Neuron (in vitro differentiated cells): ENCODE measurements around the gene ATRN.

ENCODE experiments used
- H2AFZ ChIP-seq: one replicate; pipeline ENCODE4 v1.6.1; 2013; ENCODE audit warnings: low read depth, mild to moderate bottlenecking, inconsistent platforms, low read length, moderate library complexity
- H3K27me3 ChIP-seq: one replicate; pipeline ENCODE4 v1.6.1; 2013; ENCODE audit warnings: low read length; ENCODE audit not compliant: insufficient read depth
- H3K36me3 ChIP-seq: one replicate; pipeline ENCODE4 v1.6.1; 2013; ENCODE audit warnings: low read length; ENCODE audit not compliant: insufficient read depth
- H3K4me1 ChIP-seq: one replicate; pipeline ENCODE4 v1.6.1; 2013; ENCODE audit warnings: low read length; ENCODE audit not compliant: insufficient read depth
- H3K4me3 ChIP-seq: 2 replicates; pipeline ENCODE4 v1.5.1; 2013; ENCODE audit warnings: mild to moderate bottlenecking, low read length, moderate library complexity
- H3K9me3 ChIP-seq: one replicate; pipeline ENCODE4 v1.6.1; 2013; ENCODE audit warnings: low read length

The ATRN gene

DNA sequence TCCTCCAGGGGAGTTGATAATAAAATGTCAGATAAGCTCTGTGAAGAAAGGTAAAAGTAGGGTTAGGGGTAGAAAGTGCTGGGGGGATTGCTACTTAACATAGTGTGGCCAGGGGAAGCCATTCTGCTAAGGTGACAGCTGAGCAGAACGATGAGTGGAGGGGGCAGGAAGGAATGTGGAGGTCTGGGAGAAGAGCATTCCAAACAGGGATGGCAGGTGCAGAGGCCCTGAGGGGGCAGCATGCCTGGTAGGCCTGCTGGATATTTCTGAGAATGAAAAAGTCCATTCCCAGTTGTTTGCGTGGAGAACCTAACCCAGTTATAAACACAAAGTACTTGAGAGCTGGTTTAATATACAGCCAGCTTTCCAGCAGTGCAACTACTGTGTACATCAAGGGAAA lies 183.1 kb downstream of the ATRN start:
- Histone ChIP-seq H2AFZ (no peak overlapping the region), H3K36me3 (peaks cover 5% of the 10 kb centered on the region), H3K9me3 (peaks cover 6% of the 10 kb centered on the region), H3K4me3 (no peak overlapping the region), H3K4me1 (no peaks in the 10 kb centered on the region), H3K27me3 (no peaks in the 10 kb centered on the region)

DNA sequence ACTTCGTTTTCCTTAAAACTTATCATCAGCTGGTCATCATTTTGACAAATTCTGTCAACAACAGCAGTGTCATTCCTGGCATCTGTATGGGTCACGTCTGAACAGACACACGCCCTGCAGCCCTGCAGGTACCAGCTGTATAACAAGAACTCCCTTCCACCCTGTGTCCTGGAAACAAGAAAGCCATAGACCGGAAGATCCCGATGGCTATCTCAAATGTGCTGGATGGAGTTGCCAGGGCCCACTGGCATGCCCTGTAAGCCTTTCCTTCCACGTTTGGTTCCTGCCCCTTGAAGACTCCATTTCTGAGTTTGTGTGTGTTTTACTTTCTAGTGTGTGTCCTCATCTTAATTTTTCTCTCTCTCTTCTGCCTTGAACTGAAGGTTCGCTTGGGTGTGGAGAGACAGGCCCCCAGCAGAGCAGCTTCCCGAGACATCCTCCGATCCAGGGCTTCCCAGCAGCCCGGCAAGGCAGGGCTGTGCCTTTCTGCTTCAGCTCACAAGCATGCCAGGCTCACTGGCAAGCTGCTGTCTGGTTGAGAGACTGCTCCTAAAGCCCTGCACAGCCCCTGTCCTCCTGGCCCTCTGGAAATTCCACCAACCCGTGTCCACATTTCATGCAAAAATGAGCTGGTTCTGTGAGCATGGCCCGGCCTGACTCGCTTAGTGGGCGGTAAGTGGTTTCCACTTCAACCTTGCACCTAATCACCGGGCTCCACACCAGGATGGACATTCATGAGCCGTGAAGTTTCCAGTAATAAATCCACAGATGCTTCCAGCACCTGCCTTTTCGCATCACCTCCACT lies 183.7 kb downstream of the ATRN start:
- Histone ChIP-seq H3K27me3 (no peaks in the 10 kb centered on the region), H3K4me3 (no peak overlapping the region), H2AFZ (no peak overlapping the region), H3K4me1 (no peaks in the 10 kb centered on the region), H3K9me3 (peaks cover 6% of the 10 kb centered on the region), H3K36me3 (peaks cover 3% of the 10 kb centered on the region)

DNA sequence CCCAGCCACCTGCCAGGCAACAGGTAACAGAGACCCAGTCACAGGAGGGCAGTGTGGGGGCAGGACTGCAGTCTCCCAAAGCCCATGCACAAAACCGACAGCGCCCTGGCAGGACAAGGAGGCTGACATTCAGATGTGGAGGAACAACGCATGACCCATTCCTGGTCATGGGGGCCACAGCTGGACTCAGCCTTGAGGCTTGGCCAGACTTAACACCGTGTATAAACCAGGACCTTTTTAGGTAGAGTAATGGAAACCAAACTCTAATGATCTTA lies 184.2 kb downstream of the ATRN start:
- H2AFZ ChIP-seq, result no peak overlapping the region
- H3K27me3 ChIP-seq, result no peaks in the 10 kb centered on the region
- no peak overlapping the region for H3K4me3 ChIP-seq
- H3K36me3 ChIP-seq, result no peaks in the 10 kb centered on the region
- H3K4me1 ChIP-seq, result no peaks in the 10 kb centered on the region
- peaks cover 7% of the 10 kb centered on the region for H3K9me3 ChIP-seq

DNA sequence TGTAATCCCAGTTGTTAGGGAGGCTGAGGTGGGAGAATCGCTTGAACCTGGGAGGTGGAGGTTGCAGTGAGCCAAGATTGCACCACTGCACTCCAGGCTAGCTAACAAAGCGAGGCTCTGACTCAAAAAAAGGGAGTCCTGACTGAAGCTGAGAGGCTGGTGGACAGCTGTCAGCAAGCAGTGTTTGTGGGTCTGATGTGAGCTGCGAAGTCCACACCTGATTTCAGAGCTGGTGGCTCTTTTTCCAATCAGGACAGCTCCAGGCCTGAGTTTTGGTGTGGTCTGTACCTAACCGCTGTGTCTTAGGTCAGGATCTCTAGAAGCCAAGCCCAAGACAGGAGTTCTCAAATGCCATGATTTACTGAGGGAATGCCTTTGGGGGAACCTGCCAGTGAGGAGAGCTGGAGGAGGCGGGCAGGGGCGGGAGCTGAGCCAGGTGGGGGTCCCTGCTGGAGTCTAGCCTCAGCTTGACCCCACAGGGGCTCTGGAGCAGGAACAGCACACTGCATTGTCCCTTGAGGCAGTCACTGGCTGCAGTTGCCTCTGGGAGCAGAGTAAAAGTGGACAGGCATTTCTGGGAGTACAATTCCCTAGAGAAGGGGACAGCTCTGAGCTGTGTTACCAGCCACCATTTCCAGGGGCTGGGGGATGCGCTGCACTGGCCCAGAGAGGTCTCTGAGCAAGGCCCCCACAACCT lies 187.3 kb downstream of the ATRN start:
- Histone ChIP-seq H3K27me3 (no peaks in the 10 kb centered on the region), H3K36me3 (no peaks in the 10 kb centered on the region), H3K9me3 (peaks cover 11% of the 10 kb centered on the region), H3K4me3 (no peak overlapping the region), H3K4me1 (no peaks in the 10 kb centered on the region), H2AFZ (no peak overlapping the region)

DNA sequence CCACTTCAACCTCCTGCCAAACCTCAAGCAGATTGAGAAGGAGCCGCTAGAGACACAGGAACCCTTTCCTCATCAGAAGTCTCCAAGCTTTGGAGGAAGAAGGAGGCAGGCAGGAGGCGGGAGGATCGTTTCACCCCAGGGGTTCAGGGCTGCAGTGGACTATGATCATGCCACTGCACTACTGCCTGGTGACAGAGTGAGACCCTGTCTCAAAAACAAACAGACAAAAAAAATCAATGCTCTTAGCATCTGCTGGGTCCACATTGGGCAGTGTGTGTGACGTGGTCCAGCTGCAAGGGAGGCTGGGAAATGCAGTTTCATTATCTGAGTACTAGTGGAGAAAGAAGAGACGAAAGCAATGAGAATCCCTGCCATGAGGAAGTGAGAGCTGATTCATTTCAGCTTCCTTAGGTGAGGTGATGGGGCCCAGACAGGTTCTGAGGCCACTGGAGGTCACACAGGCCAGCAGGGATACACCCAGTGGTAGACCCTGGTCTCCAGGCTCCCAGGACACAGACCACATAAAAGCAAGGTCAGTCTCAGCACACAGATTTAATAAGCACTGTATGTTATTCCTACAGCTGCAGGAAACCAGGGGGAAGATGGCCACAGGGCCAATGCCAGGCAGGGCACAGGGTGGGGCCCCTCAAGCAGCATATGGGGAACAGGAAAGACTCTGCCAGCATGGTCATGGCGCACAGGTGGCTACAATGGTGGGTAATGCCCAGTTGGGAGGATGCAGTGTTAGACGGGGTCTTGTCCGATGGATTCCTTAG lies 188.1 kb downstream of the ATRN start:
- Histone ChIP-seq H3K9me3 (peaks cover 11% of the 10 kb centered on the region), H3K27me3 (no peaks in the 10 kb centered on the region), H3K36me3 (no peaks in the 10 kb centered on the region)

DNA sequence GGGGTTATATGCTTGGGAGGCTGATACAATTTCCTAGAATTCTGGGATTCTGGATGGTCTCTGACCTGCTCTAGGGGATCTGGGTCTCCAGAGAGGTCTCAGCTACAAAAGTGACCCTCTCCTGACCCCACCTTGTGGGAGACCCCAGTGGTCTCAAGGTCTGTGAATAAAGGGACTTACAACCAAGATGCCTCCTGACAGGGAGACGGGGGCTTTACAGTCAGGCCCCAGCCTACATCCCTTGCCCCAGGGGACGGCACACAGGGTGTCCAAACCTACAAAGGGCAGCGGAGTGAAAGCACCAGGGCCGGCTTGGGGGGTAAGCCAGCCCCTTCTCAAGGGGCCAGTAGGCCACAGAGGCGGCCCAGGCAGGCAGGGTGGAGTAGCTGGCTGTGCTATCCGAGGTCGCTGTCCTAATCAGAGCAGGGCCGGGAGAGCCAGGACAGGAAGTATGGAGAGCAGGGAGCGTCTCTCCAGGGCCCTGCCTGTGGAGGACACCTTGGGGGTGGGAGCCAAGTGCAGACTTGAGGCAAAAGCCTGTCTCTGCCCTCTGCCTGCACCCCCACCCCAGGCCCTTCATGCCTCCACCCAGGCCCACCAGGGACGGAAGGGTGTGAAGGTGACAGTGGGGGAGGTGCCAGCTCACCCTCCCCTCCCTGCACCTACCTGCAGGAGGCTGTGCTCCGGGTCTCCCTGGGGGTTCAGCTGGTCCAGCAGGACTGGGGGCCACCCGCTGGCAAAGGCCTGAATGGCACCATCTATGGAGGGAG lies 188.9 kb downstream of the ATRN start:
- Histone ChIP-seq H3K4me1 (no peaks in the 10 kb centered on the region), H2AFZ (no peak overlapping the region), H3K9me3 (peaks cover 11% of the 10 kb centered on the region), H3K4me3 (no peak overlapping the region), H3K36me3 (no peaks in the 10 kb centered on the region), H3K27me3 (no peaks in the 10 kb centered on the region)

More for the DNA sequence above, 188.1 kb downstream of the ATRN start:
- Histone ChIP-seq H3K4me3 (no peak overlapping the region), H3K4me1 (no peaks in the 10 kb centered on the region), H2AFZ (no peak overlapping the region)

DNA sequence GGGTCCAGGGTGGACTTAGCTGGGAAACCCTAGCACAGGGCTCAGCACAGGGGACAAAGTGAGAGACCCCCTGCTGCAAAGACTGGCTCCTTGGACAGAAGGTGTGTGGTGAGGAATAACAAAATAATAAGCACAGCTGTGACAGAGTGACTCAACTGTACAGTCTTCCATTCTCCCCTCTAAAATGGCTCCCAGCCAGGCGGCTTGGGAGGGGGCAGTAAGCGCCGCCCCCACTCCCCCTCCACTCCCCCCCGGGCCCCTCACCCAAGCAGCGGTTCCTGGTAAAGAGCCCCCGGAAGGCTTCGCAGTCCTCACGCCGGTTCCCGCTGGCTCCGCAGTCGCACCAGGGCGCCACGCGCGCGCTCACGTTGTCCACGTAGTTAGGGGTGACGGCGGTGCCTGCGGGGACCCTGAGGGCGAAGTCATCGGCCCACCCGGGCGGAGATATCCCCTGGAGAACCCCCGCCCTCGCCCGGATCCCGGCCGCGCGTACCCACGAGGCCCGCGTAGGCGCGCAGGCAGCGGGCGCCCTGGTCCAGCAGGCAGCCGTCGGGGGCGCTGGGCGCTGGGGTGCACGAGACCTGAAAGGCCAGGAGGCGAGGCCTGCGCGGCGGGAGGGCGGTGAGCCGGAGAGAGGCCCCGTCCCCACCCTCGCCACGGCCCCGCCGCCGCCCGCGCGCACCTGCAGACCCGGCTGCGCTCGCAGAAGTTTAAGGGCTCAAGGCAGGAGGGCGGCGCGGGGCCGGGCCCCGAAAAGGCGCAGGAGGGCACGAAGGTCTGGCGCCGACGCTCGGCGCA lies 189.6 kb downstream of the ATRN start:
- Histone ChIP-seq H3K4me3 (no peak overlapping the region), H3K27me3 (no peaks in the 10 kb centered on the region), H3K9me3 (peaks cover 5% of the 10 kb centered on the region), H3K36me3 (no peaks in the 10 kb centered on the region), H3K4me1 (no peaks in the 10 kb centered on the region), H2AFZ (no peak overlapping the region)

DNA sequence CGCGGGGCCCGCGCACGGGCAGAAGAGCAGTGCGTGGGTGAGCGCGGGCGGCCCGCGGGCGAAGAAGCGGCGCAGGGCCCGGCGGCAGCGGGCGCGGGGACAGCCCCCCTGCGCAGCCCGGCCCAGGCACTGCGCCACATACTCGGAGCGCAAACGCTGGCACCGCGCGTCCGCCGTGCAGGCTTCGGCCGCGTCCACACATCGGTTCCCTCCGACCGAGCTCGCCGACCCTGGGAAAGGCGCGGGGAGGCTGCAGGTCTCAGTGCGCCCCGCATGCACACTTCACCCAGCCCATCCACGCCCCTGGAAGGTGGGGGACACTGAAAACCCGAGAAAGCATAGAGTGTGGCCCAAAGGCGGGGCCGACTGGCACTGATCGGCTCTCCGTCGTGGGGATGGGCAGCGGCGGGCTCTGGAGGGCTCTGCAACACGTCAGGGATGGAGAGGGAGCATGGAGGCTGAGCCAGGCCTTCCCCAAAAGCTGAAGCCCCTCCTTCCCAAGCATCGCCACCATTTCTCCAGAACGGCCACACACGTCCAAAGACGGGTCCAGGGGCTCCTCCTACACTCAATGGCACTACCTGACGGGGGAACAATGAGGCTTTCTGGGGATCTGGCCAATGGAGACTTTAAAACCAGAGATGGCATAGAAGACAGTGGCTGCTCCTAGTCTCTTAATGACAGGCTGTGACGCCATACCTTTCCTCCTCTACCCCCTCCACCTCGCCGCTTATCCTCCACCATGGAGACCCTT lies 190.4 kb downstream of the ATRN start:
- no peaks in the 10 kb centered on the region for H3K4me1 ChIP-seq
- H3K4me3 ChIP-seq, result no peak overlapping the region
- no peaks in the 10 kb centered on the region for H3K27me3 ChIP-seq
- no peaks in the 10 kb centered on the region for H3K36me3 ChIP-seq
- H2AFZ ChIP-seq, result no peak overlapping the region
- peaks cover 5% of the 10 kb centered on the region for H3K9me3 ChIP-seq

DNA sequence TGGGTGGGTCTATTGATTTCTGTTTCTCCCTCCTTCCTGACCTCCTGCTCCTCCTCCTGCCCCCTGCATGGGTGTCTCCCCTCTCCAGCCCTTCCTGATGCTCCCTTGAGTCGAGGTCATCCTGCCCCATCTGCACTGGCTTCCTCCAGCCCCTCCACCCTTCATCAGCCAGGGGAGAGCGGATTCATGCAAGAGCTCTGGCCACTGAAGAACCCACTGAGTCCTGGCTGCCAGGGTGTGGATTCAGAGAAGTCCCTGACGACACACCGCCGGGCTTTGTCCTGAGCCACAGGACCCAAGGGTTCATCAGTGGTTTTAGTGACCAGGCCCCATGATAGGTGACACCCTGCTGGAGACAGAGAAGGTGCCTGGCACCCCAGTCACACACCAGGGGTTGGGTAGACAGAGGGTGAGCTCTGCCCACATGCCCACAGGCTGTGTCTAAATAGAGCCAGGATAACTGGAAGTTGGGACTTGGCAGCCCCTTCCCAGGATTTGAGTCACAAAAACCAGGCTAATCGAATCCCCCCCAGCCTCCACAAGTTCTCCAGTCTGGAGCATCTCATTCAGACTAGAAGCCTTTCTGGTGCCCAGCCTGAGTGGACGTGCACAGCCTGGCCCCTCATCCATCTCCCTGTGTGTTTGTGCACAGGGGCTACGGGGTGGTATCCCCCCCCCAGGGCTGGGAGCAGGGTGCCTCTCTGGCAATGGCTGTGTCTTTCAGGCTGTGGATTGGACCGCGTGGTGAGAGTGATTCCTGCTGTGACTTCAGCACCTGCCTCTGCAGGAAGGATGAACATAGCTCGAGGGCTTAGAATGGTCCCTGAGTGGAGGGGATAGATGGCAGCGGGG lies 191.2 kb downstream of the ATRN start:
- Histone ChIP-seq H3K4me1 (no peaks in the 10 kb centered on the region), H3K9me3 (peaks cover 5% of the 10 kb centered on the region), H3K4me3 (no peak overlapping the region), H3K27me3 (no peaks in the 10 kb centered on the region), H2AFZ (no peak overlapping the region), H3K36me3 (no peaks in the 10 kb centered on the region)

DNA sequence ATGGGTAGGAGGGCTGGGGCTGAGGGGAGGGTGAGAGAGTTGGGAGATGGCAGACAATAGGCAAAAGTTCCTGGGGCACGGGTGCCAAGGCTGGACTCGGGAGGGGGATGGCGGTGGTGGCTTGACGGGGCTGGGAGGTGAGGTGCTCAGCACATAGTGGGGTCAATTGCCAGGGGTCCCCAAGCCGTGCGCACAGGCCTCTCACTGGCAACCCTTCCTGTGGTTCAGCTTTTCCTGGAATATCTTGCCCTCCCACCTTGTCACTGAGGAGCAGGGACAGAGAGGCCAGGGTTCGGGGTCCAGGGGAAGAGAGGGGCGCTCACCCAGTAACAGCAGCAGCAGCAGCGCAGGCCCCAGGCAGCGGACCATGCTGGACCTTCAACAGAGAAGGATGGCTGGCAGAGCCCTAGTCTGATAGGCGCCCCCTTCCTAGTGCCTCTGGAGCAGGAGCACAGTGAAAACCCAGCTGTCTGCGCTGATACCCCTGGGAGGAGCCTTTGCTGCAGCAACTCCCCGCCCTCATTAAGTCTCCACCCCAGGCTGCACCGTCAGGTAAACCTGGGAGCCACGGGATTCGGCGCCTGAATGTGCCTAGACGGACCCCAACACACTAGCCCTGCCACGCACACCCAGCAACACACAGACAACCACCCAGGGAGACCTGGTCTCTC lies 192.3 kb downstream of the ATRN start, which contains the start of gene GFRA4:
Gene GFRA4, minus strand, starts transcription at position 369 of the 671 bp plus-strand sequence. Its CDS starts 0 bp downstream, at position 369.
- Histone ChIP-seq H3K9me3 (peaks cover 5% of the 10 kb centered on the region), H3K36me3 (no peaks in the 10 kb centered on the region), H3K4me3 (no peak within 1 kb of the TSS), H3K27me3 (no peaks in the 10 kb centered on the region), H3K4me1 (no peaks in the 10 kb centered on the region), H2AFZ (no peak within 1 kb of the TSS)

DNA sequence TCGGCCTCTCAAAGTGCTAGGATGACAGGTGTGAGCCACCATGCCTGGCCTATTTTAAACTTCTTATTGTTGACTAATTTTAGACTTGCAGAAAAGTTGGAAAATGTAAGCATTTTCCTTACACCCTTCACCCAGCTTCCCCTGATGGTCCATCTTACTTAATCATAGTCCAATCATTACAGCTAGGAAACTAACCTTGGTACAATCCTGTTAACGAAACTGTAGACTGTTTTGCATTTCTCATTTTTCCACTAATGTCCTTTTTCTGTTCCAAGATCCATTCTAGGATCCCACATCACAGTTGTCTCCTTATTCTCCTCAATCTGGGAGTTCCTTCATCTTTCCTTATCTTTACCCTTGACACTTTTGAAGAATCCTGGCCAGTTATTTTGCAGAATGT lies 193.0 kb downstream of the ATRN start:
- Histone ChIP-seq H3K27me3 (no peaks in the 10 kb centered on the region), H3K4me1 (no peaks in the 10 kb centered on the region), H3K4me3 (no peak overlapping the region), H2AFZ (no peak overlapping the region), H3K36me3 (no peaks in the 10 kb centered on the region), H3K9me3 (peaks cover 5% of the 10 kb centered on the region)
